Astrocyte (in vitro differentiated cells and primary cell): ENCODE results near the gene LDLRAD4. TPM values are rescaled to one million over a fixed set of nuclear protein-coding genes. Genes with fewer than 3 reads are reported as not detected.

Experiments used
- DNase-seq: peaks from one replicate; pipeline ENCODE4 v3.0.0-alpha.2; 2010; ENCODE audit warnings: low read depth
- FAIRE-seq: peaks from 2 replicates; lab custom pipeline; 2011; peaks lifted over from hg19 to GRCh38; lab: Jason Lieb, UNC
- H2AFZ ChIP-seq: 2 replicates; pipeline ENCODE4 v1.6.0; 2012; ENCODE audit warnings: low read depth, low read length, inconsistent platforms
- H3K27ac ChIP-seq: 2 replicates; pipeline ENCODE4 v1.5.1; 2011; ENCODE audit warnings: low read depth, low read length, inconsistent platforms
- H3K27me3 ChIP-seq: 2 replicates; pipeline ENCODE4 v1.6.0; 2011; ENCODE audit warnings: low read length, inconsistent platforms; ENCODE audit not compliant: insufficient read depth
- H3K36me3 ChIP-seq: 2 replicates; pipeline ENCODE4 v1.5.1; 2011; ENCODE audit warnings: low read length, inconsistent platforms; ENCODE audit not compliant: insufficient read depth
- H3K4me1 ChIP-seq: 2 replicates; pipeline ENCODE4 v1.5.1; 2011; ENCODE audit warnings: low read length, inconsistent platforms; ENCODE audit not compliant: insufficient read depth
- H3K4me2 ChIP-seq: 2 replicates; pipeline ENCODE4 v1.6.0; 2012; ENCODE audit warnings: low read length, inconsistent platforms
- H3K4me3 ChIP-seq: 2 replicates; pipeline ENCODE4 v1.5.1; 2011; ENCODE audit warnings: low read depth, mild to moderate bottlenecking, low read length, inconsistent platforms; ENCODE audit not compliant: insufficient read depth
- H3K79me2 ChIP-seq: 2 replicates; pipeline ENCODE4 v1.6.0; 2012; ENCODE audit warnings: mild to moderate bottlenecking, low read length, inconsistent platforms; ENCODE audit not compliant: insufficient read depth
- H3K9ac ChIP-seq: 2 replicates; pipeline ENCODE4 v1.6.0; 2012; ENCODE audit warnings: mild to moderate bottlenecking, low read length, inconsistent platforms
- H3K9me3 ChIP-seq: 2 replicates; pipeline ENCODE4 v1.5.1; 2012; ENCODE audit warnings: low read depth, mild to moderate bottlenecking, low read length, inconsistent platforms; ENCODE audit not compliant: insufficient read depth
- H4K20me1 ChIP-seq: 2 replicates; pipeline ENCODE4 v1.6.0; 2012; ENCODE audit warnings: low read length, inconsistent platforms; ENCODE audit not compliant: insufficient read depth
- H3K27ac Mint-ChIP-seq: one replicate; pipeline ENCODE4 v1.8.0; 2021; ENCODE audit warnings: mild to moderate bottlenecking, mixed read lengths; ENCODE audit not compliant: unreplicated experiment
- H3K27me3 Mint-ChIP-seq: one replicate; pipeline ENCODE4 v1.8.0; 2021; ENCODE audit warnings: low read depth, mixed read lengths; ENCODE audit not compliant: unreplicated experiment
- H3K36me3 Mint-ChIP-seq: one replicate; pipeline ENCODE4 v1.8.0; 2021; ENCODE audit warnings: low read depth, mixed read lengths; ENCODE audit not compliant: unreplicated experiment
- H3K4me1 Mint-ChIP-seq: one replicate; pipeline ENCODE4 v1.8.0; 2021; ENCODE audit warnings: low read depth, mixed read lengths; ENCODE audit not compliant: unreplicated experiment
- H3K4me3 Mint-ChIP-seq: one replicate; pipeline ENCODE4 v1.8.0; 2021; ENCODE audit warnings: mild to moderate bottlenecking, moderate library complexity, mixed read lengths; ENCODE audit not compliant: unreplicated experiment
- H3K9me3 Mint-ChIP-seq: one replicate; pipeline ENCODE4 v1.8.0; 2021; ENCODE audit warnings: mild to moderate bottlenecking, mixed read lengths; ENCODE audit not compliant: unreplicated experiment
- EZH2 ChIP-seq: IDR thresholded peaks from 2 replicates; pipeline ENCODE4 v1.6.1; 2012; ENCODE audit warnings: mild to moderate bottlenecking, low read length, inconsistent platforms; ENCODE audit not compliant: insufficient read depth
- total RNA-seq: library from RNA; stranded (reverse); gene quantifications from 2 replicates; pipeline ENCODE4 v1.2.1, GENCODE V29; 2021
- TF ChIP-seq, protein P1 (sequence below): IDR thresholded peaks from 2 replicates; pipeline ENCODE4 v1.5.1; 2011; ENCODE audit warnings: low read depth, mild to moderate bottlenecking, inconsistent platforms, low read length, moderate library complexity; ENCODE audit not compliant: insufficient read depth

The LDLRAD4 gene
- total RNA-seq, 1 donor from 2014 or later: 26.0 TPM

- Mint-ChIP-seq H3K4me3 (no peak overlapping the region), H3K27ac (no peak overlapping the region), H3K27me3 (peaks cover 9% of the 10 kb centered on the region), H3K9me3 (peaks cover 7% of the 10 kb centered on the region), H3K4me1 (peaks cover 7% of the 10 kb centered on the region), H3K36me3 (peaks cover 6% of the 10 kb centered on the region)
- H2AFZ ChIP-seq: no peak overlapping the region
- TF ChIP-seq, protein P1, sequence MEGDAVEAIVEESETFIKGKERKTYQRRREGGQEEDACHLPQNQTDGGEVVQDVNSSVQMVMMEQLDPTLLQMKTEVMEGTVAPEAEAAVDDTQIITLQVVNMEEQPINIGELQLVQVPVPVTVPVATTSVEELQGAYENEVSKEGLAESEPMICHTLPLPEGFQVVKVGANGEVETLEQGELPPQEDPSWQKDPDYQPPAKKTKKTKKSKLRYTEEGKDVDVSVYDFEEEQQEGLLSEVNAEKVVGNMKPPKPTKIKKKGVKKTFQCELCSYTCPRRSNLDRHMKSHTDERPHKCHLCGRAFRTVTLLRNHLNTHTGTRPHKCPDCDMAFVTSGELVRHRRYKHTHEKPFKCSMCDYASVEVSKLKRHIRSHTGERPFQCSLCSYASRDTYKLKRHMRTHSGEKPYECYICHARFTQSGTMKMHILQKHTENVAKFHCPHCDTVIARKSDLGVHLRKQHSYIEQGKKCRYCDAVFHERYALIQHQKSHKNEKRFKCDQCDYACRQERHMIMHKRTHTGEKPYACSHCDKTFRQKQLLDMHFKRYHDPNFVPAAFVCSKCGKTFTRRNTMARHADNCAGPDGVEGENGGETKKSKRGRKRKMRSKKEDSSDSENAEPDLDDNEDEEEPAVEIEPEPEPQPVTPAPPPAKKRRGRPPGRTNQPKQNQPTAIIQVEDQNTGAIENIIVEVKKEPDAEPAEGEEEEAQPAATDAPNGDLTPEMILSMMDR: no peak
- TF ChIP-seq EZH2: no peak
- DNase-seq (no peak), FAIRE-seq (no peak)
- no peaks in the 10 kb centered on the region for H3K4me1 ChIP-seq
- H3K36me3 ChIP-seq: no peaks in the 10 kb centered on the region
- H3K9me3 ChIP-seq: no peaks in the 10 kb centered on the region
- no peak overlapping the region for H3K4me2 ChIP-seq
- no peaks in the 10 kb centered on the region for H4K20me1 ChIP-seq
- peaks cover 6% of the 10 kb centered on the region for H3K27me3 ChIP-seq
- H3K4me3 ChIP-seq: no peak overlapping the region
- no peak overlapping the region for H3K27ac ChIP-seq
- H3K79me2 ChIP-seq: no peaks in the 10 kb centered on the region
- H3K9ac ChIP-seq: no peak overlapping the region
Observed at GRCh38 chr18:13645093-13645492, 426.5 kb downstream of the LDLRAD4 start.

GRCh38 chr18:13646633-13647032 is 428.1 kb downstream of the LDLRAD4 start:
- Histone ChIP-seq H3K36me3 (no peaks in the 10 kb centered on the region), H2AFZ (no peak overlapping the region), H3K27me3 (no peaks in the 10 kb centered on the region), H3K4me1 (no peaks in the 10 kb centered on the region), H3K9ac (no peak overlapping the region), H3K27ac (no peak overlapping the region), H4K20me1 (no peaks in the 10 kb centered on the region), H3K4me3 (no peak overlapping the region), H3K9me3 (no peaks in the 10 kb centered on the region), H3K4me2 (no peak overlapping the region), H3K79me2 (no peaks in the 10 kb centered on the region)
- TF ChIP-seq EZH2: no peak
- TF ChIP-seq, protein P1: no peak
- Mint-ChIP-seq H3K27ac (no peak overlapping the region), H3K9me3 (peaks cover 3% of the 10 kb centered on the region), H3K27me3 (peaks cover 3% of the 10 kb centered on the region), H3K36me3 (peaks cover 6% of the 10 kb centered on the region), H3K4me1 (peaks cover 7% of the 10 kb centered on the region), H3K4me3 (no peak overlapping the region)
- FAIRE-seq (no peak), DNase-seq (no peak)

- peaks cover 1% of the 10 kb centered on the region for H3K27me3 Mint-ChIP-seq
- H3K27ac Mint-ChIP-seq: no peak overlapping the region
- DNase-seq: no peak
- no peak overlapping the region for H3K4me3 ChIP-seq
- H3K4me2 ChIP-seq: no peak overlapping the region
- no peak for FAIRE-seq
- no peak overlapping the region for H2AFZ ChIP-seq
- H3K4me1 ChIP-seq: no peaks in the 10 kb centered on the region
- H3K27me3 ChIP-seq: no peaks in the 10 kb centered on the region
- H3K79me2 ChIP-seq: no peaks in the 10 kb centered on the region
- H3K9me3 ChIP-seq: no peaks in the 10 kb centered on the region
- H3K36me3 Mint-ChIP-seq: peaks cover 6% of the 10 kb centered on the region
- no peak overlapping the region for H3K9ac ChIP-seq
- H3K36me3 ChIP-seq: no peaks in the 10 kb centered on the region
- peaks cover 7% of the 10 kb centered on the region for H3K4me1 Mint-ChIP-seq
- no peak overlapping the region for H3K27ac ChIP-seq
- no peak for TF ChIP-seq EZH2
- TF ChIP-seq, protein P1: no peak
- H4K20me1 ChIP-seq: no peaks in the 10 kb centered on the region
- H3K4me3 Mint-ChIP-seq: no peak overlapping the region
- H3K9me3 Mint-ChIP-seq: peaks cover 3% of the 10 kb centered on the region
Observed at GRCh38 chr18:13647761-13648160, 429.2 kb downstream of the LDLRAD4 start.
